Colonic mucosa (tissue), 4 donors: Measurements from ENCODE around the gene THADA. TPM values are rescaled to one million over a fixed set of nuclear protein-coding genes. Genes with fewer than 3 reads are reported as not detected.

ENCODE experiments used
- DNase-seq: peaks from one replicate; pipeline ENCODE4 v3.0.0-alpha.2; 2020
- H3K27ac ChIP-seq: fragments of 200-600 bp; one replicate; pipeline ENCODE4 v1.8.0; 2021
- H3K27me3 ChIP-seq: fragments of 200-600 bp; one replicate; pipeline ENCODE4 v1.8.0; 2021
- H3K36me3 ChIP-seq: fragments of 200-600 bp; one replicate; pipeline ENCODE4 v1.8.0; 2021
- H3K4me1 ChIP-seq: fragments of 200-600 bp; one replicate; pipeline ENCODE4 v1.8.0; 2021; ENCODE audit warnings: mild to moderate bottlenecking
- H3K4me3 ChIP-seq: fragments of 200-600 bp; one replicate; pipeline ENCODE4 v1.8.0; 2021
- H3K9ac ChIP-seq, 2 donors: one replicate each; pipeline ENCODE4 v1.7.0; 2013; ENCODE audit warnings: control low read depth in 2 of 2, low read depth in 2 of 2, low read length in 2 of 2
- H3K9me3 ChIP-seq: fragments of 200-600 bp; one replicate; pipeline ENCODE4 v1.8.0; 2021
- CTCF ChIP-seq: fragments of 200-600 bp; IDR thresholded peaks from one replicate; pipeline ENCODE4 v1.8.0; 2022; ENCODE audit warnings: antibody characterized with exemption, mild to moderate bottlenecking
- intact Hi-C: fragments of 100-400 bp; cut with DNase I; formaldehyde crosslinking; loops from one replicate; pipeline ENCODE4 v1.14.1; 2022
- total RNA-seq, 2 donors: library from RNA; stranded (reverse); fragmentation: NEBNext Ultra II Directional in 1 of 2; extraction: Animal tissue kit (Norgen Biotek cat#: 25700) in 1 of 2; gene quantifications; one replicate each; pipeline ENCODE4 v1.2.1, GENCODE V29; 2021
- donor health status: healthy.
- donor health status: DM: no; HTN: no; CAD: no.
- donor health status: DM: no; HTN: no; CAD: no.

The THADA gene
- total RNA-seq, 2 donors from 2014 or later = 14.6 to 31.4 TPM

- H3K4me3 ChIP-seq = no peak overlapping the region
- H3K9ac ChIP-seq = no peak overlapping the region
- H3K36me3 ChIP-seq = no peaks in the 10 kb centered on the region
- TF ChIP-seq CTCF = no peak
- H3K9me3 ChIP-seq = no peaks in the 10 kb centered on the region
- intact Hi-C loops = no loop called here
- no peaks in the 10 kb centered on the region for H3K27me3 ChIP-seq
- H3K27ac ChIP-seq = no peak overlapping the region
- no peak for DNase-seq
- H3K4me1 ChIP-seq = peaks cover 9% of the 10 kb centered on the region
These were observed 227.1 kb downstream of the THADA start for GRCh38 chr2:43368483-43369385.

- H3K9ac ChIP-seq = no peak overlapping the region
- intact Hi-C loops = no loop called here
These were observed 228.6 kb downstream of the THADA start for GRCh38 chr2:43367012-43367782.

GRCh38 chr2:43363120-43363519 lies 232.7 kb downstream of the THADA start:
- H3K4me3 ChIP-seq = no peak overlapping the region
- H3K27me3 ChIP-seq = no peaks in the 10 kb centered on the region
- H3K9me3 ChIP-seq = no peaks in the 10 kb centered on the region
- no peaks in the 10 kb centered on the region for H3K36me3 ChIP-seq
- intact Hi-C loops = no loop called here
- no peak for DNase-seq
- no peak for TF ChIP-seq CTCF
- H3K4me1 ChIP-seq = no peaks in the 10 kb centered on the region
- H3K27ac ChIP-seq = no peak overlapping the region
- no peak overlapping the region for H3K9ac ChIP-seq

More at GRCh38 chr2:43367012-43367782, 228.6 kb downstream of the THADA start:
- no peak for TF ChIP-seq CTCF
- no peaks in the 10 kb centered on the region for H3K27me3 ChIP-seq
- DNase-seq = no peak
- no peaks in the 10 kb centered on the region for H3K36me3 ChIP-seq
- H3K4me3 ChIP-seq = no peak overlapping the region
- H3K9me3 ChIP-seq = no peaks in the 10 kb centered on the region
- peaks cover 9% of the 10 kb centered on the region for H3K4me1 ChIP-seq
- no peak overlapping the region for H3K27ac ChIP-seq

- intact Hi-C loops = no loop called here
- no peak for TF ChIP-seq CTCF
- no peak overlapping the region for H3K9ac ChIP-seq
- no peak overlapping the region for H3K27ac ChIP-seq
- no peak for DNase-seq
- H3K9me3 ChIP-seq = no peaks in the 10 kb centered on the region
- no peaks in the 10 kb centered on the region for H3K27me3 ChIP-seq
- H3K4me3 ChIP-seq = no peak overlapping the region
- no peaks in the 10 kb centered on the region for H3K36me3 ChIP-seq
- H3K4me1 ChIP-seq = no peaks in the 10 kb centered on the region
These were observed 234.6 kb downstream of the THADA start for GRCh38 chr2:43361286-43361685.

GRCh38 chr2:43360137-43360536 lies 235.7 kb downstream of the THADA start:
- no peaks in the 10 kb centered on the region for H3K4me1 ChIP-seq
- H3K27ac ChIP-seq = no peak overlapping the region
- no peak for TF ChIP-seq CTCF
- no peaks in the 10 kb centered on the region for H3K9me3 ChIP-seq
- no peaks in the 10 kb centered on the region for H3K27me3 ChIP-seq
- intact Hi-C loops = no loop called here
- DNase-seq = no peak
- H3K36me3 ChIP-seq = no peaks in the 10 kb centered on the region
- H3K4me3 ChIP-seq = no peak overlapping the region
- H3K9ac ChIP-seq = no peak overlapping the region
